Progenitor cell of endocrine pancreas (in vitro differentiated cells): ENCODE measurements around the gene HSPA1B. TPM values are rescaled to one million over a fixed set of nuclear protein-coding genes. Genes with fewer than 3 reads are reported as not detected.
A peak's percentile ranks its signal among the peaks of the same experiment; 100 is the strongest.

Source experiments
- DNase-seq: peaks from one replicate; pipeline ENCODE4 v3.0.0; 2021; ENCODE audit warnings: low spot score; ENCODE audit not compliant: unreplicated experiment
- H3K27ac Mint-ChIP-seq: 2 replicates; pipeline ENCODE4 v1.8.0; 2021; ENCODE audit warnings: mild to moderate bottlenecking, moderate library complexity, mixed read lengths
- H3K27me3 Mint-ChIP-seq: 2 replicates; pipeline ENCODE4 v1.8.0; 2021; ENCODE audit warnings: mixed read lengths
- H3K36me3 Mint-ChIP-seq: 2 replicates; pipeline ENCODE4 v1.8.0; 2022; ENCODE audit warnings: mixed read lengths; ENCODE audit not compliant: insufficient read depth
- H3K4me1 Mint-ChIP-seq: 2 replicates; pipeline ENCODE4 v1.8.0; 2021; ENCODE audit warnings: low read depth, mixed read lengths
- H3K4me3 Mint-ChIP-seq: 2 replicates; pipeline ENCODE4 v1.8.0; 2021; ENCODE audit warnings: low read depth, mild to moderate bottlenecking, moderate library complexity, mixed read lengths
- H3K9me3 Mint-ChIP-seq: 2 replicates; pipeline ENCODE4 v1.8.0; 2021; ENCODE audit warnings: low read depth, mixed read lengths
- CTCF ChIP-seq: fragments of 200-600 bp; sonication (generic); IDR thresholded peaks from one replicate; pipeline ENCODE4 v1.5.0; 2021; ENCODE audit warnings: antibody characterized with exemption, mild to moderate bottlenecking; ENCODE audit not compliant: unreplicated experiment
- total RNA-seq: library from RNA; stranded (reverse); gene quantifications from 2 replicates; pipeline ENCODE4 v1.2.1, GENCODE V29; 2021

HSPA1B gene
- total RNA-seq, 1 donor from 2014 or later = 165 TPM

GRCh38 chr6:31876357-31876756 lies 48.8 kb downstream of the HSPA1B start:
- Mint-ChIP-seq H3K27me3 (no peaks in the 10 kb centered on the region), H3K4me3 (no peak overlapping the region), H3K36me3 (peaks cover 12% of the 10 kb centered on the region), H3K27ac (no peak overlapping the region), H3K4me1 (peaks cover 17% of the 10 kb centered on the region), H3K9me3 (no peaks in the 10 kb centered on the region)
- no peak for DNase-seq
- no peak for TF ChIP-seq CTCF

GRCh38 chr6:31877125-31877650 lies 49.6 kb downstream of the HSPA1B start:
- Mint-ChIP-seq H3K9me3 (no peaks in the 10 kb centered on the region), H3K27me3 (no peaks in the 10 kb centered on the region), H3K4me1 (peaks cover 17% of the 10 kb centered on the region)

GRCh38 chr6:31877651-31878161 lies 50.2 kb downstream of the HSPA1B start:
- DNase-seq = no peak
- H3K27ac Mint-ChIP-seq = peak overlapping the region; percentile 91
- peaks cover 17% of the 10 kb centered on the region for H3K4me1 Mint-ChIP-seq
- no peaks in the 10 kb centered on the region for H3K9me3 Mint-ChIP-seq
- H3K4me3 Mint-ChIP-seq = peak overlapping the region; percentile 60
- no peak for TF ChIP-seq CTCF
- no peaks in the 10 kb centered on the region for H3K27me3 Mint-ChIP-seq
- H3K36me3 Mint-ChIP-seq = peaks cover 14% of the 10 kb centered on the region

More at GRCh38 chr6:31877125-31877650, 49.6 kb downstream of the HSPA1B start:
- Mint-ChIP-seq H3K4me3 (no peak overlapping the region), H3K36me3 (peaks cover 14% of the 10 kb centered on the region), H3K27ac (peak overlapping the region; percentile 91)
- TF ChIP-seq CTCF = no peak
- DNase-seq = no peak

- H3K4me1 Mint-ChIP-seq = peaks cover 17% of the 10 kb centered on the region
- peak overlapping the region; percentile 91 for H3K27ac Mint-ChIP-seq
- no peak for TF ChIP-seq CTCF
- no peaks in the 10 kb centered on the region for H3K9me3 Mint-ChIP-seq
- peak overlapping the region; percentile 60 for H3K4me3 Mint-ChIP-seq
- peaks cover 14% of the 10 kb centered on the region for H3K36me3 Mint-ChIP-seq
- DNase-seq = no peak
- no peaks in the 10 kb centered on the region for H3K27me3 Mint-ChIP-seq
Measured at GRCh38 chr6:31878222-31878621, 50.7 kb downstream of the HSPA1B start.

GRCh38 chr6:31878726-31879125 lies 51.2 kb downstream of the HSPA1B start, which contains the start of gene SLC44A4:
Gene SLC44A4 (minus strand): TSS chr6:31878997. CDS start chr6:31878980, 17 bp downstream.
- Mint-ChIP-seq H3K27me3 (no peaks in the 10 kb centered on the region), H3K9me3 (no peaks in the 10 kb centered on the region), H3K27ac (peak within 1 kb of the TSS; percentile 91), H3K4me1 (peaks cover 17% of the 10 kb centered on the region), H3K36me3 (peaks cover 14% of the 10 kb centered on the region), H3K4me3 (peak within 1 kb of the TSS; percentile 60)
- TF ChIP-seq CTCF = no peak
- DNase-seq = no peak
